ELR (cell line): ENCODE data around the gene FGFR1OP2.
"Not testable (repeated sequence)": the region's sequence is repeated elsewhere in the genome, so short reads cannot be mapped to it uniquely, and the experiment has no call there.

Experiments
- DNase-seq: peaks from one replicate; pipeline ENCODE4 v3.0.0-alpha.2; 2015; ENCODE audit warnings: low read depth

The FGFR1OP2 gene

DNA sequence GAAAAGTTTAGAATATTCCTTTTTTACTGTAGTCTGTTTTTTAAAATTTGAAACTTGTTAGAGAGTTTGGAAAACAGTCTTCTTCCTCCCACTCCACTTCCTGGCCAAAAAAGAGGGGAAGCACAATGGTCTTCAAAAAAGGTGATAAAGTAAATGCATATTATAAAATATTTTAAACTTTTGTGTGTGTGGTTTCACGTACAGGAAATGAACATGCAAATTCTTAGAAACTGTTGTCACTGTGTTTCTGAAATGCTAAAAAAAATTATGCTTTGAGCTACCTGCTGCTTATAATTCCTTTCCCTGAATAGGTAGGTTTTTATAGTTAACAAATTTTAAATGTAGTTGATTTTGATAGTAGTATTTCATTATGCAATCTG lies 2.9 kb downstream of the FGFR1OP2 start:
- peak; percentile 28 for DNase-seq

DNA sequence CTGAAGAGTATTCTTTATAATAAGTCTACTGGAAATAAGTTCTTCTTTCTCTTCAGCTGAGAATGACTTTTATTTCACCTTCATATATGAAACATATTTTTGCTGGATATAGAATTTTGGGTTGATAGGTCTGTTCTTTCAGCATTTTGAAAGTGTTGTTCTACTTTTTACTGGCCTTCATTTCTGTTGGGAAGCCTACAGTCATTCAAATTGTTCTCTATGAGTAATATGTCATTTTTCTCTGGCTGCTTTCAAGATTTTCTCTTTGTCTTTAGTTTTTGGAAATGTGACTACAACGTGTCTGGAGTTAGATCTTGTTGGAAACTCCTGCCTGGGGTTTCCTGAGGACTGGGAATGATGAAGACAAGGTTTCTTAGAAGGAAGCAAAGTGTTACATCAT lies 10.0 kb downstream of the FGFR1OP2 start:
- no peak for DNase-seq

DNA sequence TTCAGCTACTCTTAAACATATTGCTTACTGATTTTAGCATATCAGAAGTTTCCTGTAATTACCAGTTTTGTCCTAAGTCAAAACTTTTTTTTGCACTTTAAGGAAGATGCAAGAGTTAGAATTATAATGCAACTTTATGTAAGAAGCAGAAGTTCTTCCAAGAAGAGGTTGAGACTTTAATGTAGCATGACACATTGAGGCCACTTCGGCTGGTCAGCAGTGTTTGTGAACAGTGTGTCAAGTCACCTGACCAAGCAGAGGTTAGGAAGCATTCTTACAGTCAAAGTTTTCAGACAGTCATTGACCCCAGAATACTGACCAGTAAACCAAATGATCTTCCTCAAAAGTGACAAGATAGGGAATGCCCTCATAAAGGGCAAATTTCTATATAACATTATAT lies 15.2 kb downstream of the FGFR1OP2 start:
- no peak for DNase-seq

DNA sequence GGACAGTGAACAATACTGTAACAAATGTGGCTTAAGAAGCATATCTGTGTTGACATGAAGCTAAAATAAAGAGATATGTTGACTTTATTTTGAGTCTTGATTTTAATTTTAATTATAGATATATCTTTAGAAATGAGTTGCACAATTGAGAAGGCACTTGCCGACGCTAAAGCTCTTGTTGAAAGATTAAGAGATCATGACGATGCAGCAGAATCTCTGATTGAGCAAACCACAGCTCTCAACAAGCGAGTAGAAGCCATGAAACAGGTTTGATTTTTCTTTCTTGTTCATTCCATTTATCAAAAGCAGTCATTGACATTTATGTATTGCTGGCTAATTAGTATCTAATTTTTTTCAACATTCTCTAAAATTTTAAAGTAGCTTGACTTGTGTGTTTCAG lies 15.8 kb downstream of the FGFR1OP2 start:
- DNase-seq, result no peak

DNA sequence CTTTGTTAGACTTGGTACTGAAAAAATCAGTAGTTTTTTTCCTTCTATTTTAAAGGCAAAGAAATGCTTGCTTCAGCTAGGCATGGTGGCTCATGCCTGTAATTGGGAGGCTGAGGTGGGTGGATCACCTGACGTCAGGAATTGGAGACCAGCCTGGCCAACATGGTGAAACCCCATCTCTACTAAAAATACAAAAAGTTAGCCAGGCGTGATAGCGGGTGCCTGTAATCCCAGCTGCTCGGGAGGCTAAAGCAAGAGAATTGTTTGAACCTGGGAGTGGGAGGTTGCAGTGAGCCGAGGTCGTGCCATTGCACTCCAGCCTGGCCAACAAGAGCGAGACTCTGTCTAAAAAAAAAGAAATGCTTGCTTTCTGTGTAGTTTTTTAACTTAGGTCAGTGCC lies 23.1 kb downstream of the FGFR1OP2 start:
- DNase-seq, result not testable (repeated sequence)

DNA sequence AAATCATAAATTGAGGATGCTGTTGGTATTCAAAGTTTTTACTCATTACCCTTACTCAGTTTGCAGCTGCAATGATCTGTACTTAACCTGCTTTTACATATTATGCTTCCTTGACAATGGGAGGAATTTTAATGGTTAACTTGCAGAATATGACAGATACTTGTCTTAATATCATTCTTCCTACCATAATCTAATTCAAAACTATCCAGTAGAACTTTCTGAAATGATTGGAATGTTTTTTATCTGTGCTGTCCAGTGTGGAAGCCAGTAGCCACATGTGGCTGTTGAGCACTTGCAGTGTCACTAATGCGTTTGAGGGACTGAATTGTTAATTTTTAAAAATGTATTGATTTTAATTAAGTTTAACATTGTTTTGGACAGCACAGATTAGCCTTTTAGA lies 23.5 kb downstream of the FGFR1OP2 start:
- no peak for DNase-seq

DNA sequence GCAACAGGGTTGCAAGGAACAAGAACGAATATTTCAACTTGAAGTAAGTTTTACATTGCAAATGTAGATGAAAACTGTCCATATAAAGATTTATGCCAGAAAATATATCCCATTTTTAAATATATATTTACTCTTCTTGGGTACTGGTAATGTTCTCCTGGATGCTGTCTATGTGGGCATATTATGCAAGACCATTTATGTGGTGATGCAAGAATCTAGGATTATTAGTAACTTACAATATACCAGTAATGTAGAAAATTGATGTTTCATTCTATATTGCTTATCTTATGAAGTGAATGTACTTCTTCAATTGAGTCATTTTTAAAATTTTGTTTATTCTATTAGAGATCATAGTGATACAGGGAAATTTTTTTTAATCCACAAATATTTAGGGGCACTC lies 25.1 kb downstream of the FGFR1OP2 start:
- DNase-seq, result no peak

DNA sequence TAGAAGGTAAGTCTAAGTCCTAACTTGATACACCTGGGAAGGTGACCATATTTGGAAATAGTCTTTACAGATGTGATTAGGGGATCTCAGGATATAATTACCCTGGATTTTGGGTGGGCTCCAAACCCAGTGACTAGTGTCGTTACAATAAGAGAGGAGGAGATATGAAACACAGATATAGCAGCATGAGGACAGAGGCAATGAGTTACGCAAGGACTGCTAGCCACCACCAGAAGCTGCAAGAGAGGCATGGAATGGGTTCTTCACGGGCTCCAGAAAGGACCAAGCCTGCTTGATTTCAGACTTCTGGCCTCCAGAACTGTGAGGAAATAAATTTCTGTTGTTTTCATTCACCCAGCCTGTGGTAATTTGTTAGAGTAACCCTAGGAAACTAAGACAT lies 28.6 kb downstream of the FGFR1OP2 start:
- no peak for DNase-seq

DNA sequence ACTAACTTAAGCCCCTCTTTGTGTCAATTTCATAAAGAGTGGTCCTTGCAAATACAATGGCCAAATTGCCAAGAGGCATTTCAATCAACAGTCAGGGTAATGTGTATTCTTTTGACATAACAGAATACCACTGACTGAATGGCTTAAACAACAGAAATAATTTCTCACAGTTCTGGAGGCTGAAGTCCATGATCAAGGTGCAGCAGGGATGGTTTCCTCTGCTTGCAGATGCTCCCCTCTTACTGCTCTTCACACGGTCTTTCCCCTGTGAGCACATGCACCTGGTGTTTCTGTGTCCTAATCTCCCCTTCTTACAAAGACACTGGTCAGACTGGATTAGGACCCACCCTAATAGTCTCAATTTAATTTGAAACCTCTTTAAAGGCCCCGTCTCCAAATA lies 31.9 kb downstream of the FGFR1OP2 start:
- no peak for DNase-seq

DNA sequence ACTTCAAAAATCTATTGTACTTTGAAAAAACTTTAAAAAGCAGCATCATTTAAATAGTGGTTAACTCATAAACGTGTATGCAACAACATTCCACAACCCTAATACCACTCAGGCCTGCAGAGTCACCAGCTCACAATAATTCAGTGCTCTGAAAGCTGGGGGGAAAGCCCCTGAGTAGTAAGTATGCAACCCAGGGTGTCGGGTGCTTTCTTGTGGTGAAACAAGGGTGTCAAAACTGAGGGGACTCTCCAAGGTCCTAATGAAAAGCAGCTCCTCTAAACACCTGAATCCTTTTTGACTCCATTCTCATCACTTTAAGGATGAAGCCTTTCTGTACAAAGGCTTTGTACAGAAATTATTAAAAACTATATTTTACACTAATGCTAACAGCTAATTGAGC lies 33.7 kb downstream of the FGFR1OP2 start:
- DNase-seq, result no peak

DNA sequence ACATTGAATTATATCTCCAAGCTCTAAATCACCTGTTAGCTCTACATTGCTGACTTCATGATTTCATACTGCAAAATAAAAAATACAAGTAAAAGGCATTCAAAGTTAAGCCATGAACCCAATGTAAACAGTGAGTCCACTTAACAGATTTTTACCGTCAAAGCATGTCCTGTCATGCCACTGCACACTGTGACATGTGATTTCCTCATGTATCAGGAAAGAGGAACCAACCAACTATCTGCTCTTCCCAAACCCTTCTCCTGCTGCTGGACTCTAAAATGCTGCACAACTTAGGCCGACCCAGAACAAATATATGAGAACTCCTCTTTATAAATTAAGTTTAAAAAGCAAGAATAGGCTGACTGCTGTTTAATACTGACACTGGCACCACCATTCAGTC lies 38.4 kb downstream of the FGFR1OP2 start:
- no peak for DNase-seq

DNA sequence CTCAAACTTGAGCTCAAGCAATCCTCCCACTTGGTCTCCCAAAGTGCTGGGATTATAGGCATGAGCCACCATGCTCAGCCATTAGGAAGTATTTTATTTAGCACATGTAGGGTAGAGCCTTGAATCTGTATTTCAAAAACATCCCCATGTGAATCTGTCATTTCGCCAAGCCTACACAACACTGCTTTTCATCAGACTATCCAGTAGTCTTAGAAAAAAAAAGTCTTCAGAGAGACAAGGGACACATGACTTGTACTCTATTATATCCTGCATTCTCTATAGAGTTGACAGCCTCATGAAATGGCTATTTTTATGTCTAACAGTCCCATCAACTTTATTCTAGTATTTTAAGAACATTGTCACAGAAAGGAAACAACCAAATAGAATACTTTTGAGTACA lies 40.5 kb downstream of the FGFR1OP2 start:
- no peak for DNase-seq

DNA sequence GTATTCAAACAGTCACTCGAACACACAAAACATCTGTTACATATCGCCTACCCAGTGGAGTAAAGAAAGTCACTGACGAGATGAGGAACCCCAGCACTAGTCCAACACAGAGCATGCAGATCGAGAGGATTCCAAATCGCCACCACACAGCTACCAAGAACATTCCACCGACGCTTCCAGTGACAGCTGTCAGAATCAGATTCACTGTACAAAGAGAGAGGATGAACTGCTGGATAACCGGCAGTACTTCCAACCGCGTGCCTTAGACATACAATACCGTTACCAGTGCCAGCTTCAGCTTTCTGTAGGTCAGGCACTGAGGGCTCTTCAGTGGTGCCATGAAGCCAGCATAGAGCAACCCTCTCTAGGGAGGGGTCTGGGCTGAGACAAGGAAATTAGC lies 41.5 kb downstream of the FGFR1OP2 start:
- no peak for DNase-seq

DNA sequence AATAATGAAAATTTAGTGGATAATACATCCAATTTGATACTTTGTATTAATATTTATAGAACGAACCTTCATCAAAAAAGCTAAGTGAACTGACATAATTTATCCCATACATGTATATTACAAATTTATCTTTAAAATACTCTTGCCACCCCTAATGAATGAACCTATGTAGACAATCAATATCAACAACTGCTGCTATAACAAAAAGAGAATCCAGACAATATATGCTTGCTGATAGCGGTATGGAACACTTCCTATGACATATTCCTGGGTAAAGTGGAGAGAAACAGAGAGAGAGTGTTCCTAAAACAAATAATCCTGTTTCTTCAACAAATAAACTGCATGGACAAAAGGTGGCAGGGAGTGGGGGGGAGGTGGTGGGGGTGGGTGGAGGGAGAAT lies 44.6 kb downstream of the FGFR1OP2 start:
- no peak for DNase-seq

DNA sequence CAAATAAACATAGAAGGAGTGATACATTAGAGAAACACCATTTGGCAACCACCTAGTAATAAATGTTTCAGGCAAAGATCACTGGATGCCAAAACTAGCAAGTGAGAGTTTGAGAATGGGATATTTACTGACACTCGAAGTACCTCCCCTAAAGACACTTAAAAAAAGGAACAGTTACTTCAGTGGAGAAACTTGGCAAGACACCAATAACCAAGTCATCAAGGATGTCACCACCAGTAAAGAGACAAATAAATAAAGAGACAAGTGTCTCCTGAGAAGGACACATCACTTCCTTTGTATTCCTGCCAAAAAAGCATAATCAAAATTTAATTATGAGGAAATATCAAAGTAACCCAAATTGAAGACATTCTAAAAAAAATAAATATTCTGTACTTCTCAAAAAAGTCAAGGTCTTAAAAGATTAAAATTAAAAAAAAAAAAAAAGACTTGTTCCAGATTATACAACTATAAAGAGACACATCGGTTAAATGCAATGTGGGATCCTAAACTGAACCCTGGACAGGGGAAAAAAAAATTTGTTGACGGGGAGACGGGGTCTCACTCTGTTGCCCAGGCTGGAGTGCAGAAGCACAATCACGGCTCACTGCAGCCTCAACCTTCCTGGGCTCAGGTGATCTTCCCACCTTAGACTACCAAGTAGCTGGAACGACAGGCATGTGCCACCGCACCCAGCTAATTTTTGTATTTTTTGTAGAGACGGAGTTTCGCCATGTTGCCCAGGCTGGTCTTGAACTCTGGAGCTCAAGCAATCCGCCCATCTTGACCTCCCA lies 49.6 kb downstream of the FGFR1OP2 start:
- DNase-seq, result peak; percentile 32

DNA sequence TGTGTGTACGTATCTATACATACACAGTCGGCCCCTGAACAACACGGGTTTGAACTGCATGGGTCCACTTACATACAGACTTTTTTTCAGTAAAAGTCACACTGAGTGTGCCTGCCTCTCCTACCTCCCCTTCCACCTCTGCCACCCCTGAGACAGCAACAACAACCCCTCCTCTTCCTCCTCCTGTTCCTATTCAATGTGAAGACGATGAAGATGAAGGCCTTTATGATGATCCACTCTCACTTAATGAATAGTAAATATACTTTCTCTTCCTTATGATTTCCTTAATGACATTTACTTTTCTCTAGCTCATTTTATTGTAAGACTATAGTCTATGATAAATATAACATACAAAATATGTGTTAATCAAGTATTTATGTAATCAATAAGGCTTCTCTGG lies 50.4 kb downstream of the FGFR1OP2 start:
- no peak for DNase-seq

DNA sequence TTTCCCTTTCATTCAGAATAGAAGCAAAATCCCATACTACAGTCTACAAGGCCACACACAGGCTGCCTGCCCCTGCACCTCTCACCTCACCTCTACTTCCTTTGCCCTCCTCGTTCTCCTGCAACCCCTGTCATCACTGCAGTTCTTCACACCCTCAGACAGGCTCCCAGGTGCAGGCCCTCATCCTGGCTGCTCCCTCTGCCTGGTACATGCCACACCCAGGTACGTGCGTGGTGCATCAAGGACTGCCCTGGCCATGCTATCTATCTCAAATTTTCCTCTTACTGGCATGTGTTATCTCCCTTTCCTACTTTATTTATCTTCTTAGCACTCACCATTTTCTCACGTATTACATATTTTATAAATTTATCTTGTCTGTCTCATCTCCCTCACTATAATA lies 51.6 kb downstream of the FGFR1OP2 start:
- DNase-seq, result no peak

DNA sequence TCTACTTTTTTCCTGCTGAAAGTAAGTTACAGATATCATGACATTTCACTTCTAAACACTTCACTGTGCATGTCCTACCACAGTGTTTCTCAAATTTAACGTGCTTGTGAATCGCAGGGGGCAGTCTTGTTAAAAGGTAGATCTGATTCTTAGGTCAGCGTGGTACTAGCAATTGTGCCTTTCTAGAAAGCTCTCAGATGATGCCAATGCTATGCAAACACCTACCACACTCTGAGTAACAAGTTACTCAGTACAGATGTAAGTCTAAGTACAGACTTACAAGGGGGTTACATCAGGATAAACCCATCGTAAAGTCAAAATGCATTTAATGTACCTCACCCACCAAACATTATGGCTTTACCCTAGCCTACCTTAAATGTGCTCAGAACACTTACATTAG lies 53.6 kb downstream of the FGFR1OP2 start:
- no peak for DNase-seq

DNA sequence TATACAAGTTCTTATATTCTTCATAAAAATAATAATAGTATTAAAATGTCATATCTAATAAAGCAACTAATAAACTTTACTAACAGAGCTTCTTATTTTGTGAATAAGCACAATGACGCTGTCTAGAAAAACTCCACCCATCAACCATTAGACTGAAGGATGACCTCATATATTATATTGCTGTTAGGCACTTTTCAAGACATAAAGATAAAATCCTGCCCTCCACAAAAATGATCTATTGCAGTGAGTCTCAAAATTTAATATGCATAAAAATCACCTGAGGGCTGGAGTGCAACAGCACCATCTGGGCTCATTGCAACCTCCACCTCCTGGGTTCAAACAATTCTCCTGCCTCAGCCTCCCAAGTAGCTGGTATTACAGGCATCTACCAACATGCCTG lies 55.8 kb downstream of the FGFR1OP2 start:
- DNase-seq, result no peak

DNA sequence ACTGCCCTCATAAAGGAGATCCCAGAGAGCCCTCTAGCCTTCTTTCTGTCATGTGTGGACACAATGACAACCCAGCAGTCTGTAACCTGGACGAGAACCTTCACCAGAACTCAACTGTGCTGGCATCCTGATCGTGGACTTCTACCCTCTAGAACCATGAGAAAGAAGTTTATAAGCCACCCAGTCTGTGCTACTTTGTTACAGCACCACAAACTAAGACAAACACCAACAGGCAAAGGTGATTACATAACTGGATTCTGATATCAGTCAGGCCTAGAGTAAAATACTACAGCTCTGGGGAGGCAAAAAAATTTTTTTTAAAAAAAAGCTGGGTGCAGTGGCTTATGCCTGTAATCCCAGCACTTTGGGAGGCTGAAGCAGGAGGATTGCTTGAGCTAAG lies 57.4 kb downstream of the FGFR1OP2 start:
- DNase-seq, result no peak

DNA sequence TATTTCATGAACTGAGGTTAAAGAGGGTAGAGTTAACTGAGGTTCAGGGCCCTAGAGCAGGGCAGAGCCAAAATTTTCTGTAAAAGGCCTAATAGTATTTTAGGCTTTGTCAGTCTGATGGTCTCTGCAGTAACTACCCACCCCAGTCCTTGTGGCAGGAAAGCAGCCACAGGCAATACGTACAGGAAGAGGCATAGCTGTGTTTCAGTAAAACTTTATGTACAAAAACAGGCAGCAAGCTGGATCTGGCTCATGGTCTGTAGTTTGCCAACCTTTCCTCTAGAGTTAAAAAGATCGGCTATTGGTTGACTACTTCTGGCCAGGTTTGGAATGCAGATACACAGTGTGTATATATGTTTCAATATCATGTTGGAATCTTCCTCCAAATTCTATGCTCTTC lies 58.7 kb downstream of the FGFR1OP2 start:
- DNase-seq, result no peak

DNA sequence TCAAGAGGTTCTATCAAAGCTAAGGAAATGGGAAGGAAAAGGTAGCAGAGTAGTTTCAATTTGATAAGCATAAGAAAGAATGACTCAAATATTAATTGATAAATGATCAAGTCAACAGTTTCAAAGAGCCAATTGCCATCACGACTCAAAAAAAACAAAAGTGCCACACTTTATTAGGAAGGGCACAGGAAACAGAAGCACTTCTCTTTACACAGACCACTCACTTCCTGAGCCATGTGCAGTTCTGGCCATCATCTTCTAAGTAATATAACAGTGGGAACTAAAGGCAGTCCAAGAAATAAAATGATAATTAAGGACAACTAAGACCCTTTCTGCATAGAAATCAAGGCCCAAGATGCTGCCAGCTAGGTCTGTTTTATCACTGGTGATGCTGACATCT lies 62.7 kb downstream of the FGFR1OP2 start:
- no peak for DNase-seq

DNA sequence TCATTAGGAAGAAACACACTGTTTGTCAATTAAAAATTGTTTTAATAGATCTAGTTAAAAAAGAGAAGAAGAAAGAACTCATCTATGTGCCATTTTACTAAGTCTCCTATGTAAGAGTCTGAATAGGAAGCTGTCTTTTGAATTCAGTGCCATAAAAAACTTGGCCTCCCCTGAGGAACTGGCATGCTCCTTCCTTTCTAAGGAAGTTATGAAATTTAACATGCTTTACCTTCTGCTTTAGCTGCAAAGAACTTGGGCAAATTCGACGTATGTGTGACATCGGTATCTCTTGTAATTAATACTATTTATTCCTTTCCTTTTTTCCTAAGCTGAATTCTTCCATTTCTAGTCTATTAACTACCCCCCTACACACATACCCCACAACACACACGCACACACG lies 63.4 kb downstream of the FGFR1OP2 start:
- no peak for DNase-seq

DNA sequence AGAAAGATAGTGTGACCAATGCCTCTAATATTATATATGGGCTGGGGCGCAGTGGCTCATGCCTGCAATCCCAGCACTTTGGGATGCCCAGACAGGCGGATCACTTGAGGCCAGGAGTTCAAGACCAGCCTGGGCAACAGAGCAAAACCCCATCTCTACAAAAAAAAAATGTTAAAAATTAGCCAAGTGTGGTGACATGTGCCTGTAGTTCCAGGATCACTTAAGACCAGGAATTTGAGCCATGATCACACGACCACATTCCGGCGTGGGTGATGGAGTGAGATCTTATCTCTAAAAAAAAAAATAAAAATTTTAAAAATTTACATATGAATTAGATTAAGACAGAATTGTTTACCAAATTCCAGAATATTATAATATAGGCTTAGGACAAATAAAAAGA lies 63.9 kb downstream of the FGFR1OP2 start:
- DNase-seq, result no peak
